ENCODE results near the gene LIN54.
"Not testable (repeated sequence)": the region's sequence is repeated elsewhere in the genome, so short reads cannot be mapped to it uniquely, and the experiment has no call there.

The LIN54 gene

GRCh38 chr4:83011689-83012199 lies 1.1 kb upstream of the LIN54 start:
- no peak for DNase-seq

GRCh38 chr4:83010111-83010521 lies 507 bp downstream of the LIN54 start:
- no peak for DNase-seq

- DNase-seq: no peak
Observed at GRCh38 chr4:83009529-83009928, 1.1 kb downstream of the LIN54 start.

GRCh38 chr4:83003044-83003791 lies 7.4 kb downstream of the LIN54 start:
- DNase-seq: not testable (repeated sequence)

- DNase-seq: no peak
Observed at GRCh38 chr4:83002329-83002728, 8.3 kb downstream of the LIN54 start.

- no peak for DNase-seq
Observed at GRCh38 chr4:82998898-82999297, 11.7 kb downstream of the LIN54 start.

GRCh38 chr4:82994834-82995233 lies 15.8 kb downstream of the LIN54 start:
- no peak for DNase-seq

GRCh38 chr4:82989575-82990429 lies 20.8 kb downstream of the LIN54 start:
- no peak for DNase-seq

GRCh38 chr4:82988323-82988832 lies 22.2 kb downstream of the LIN54 start:
- DNase-seq: no peak

- DNase-seq: not testable (repeated sequence)
Observed at GRCh38 chr4:82987519-82987918, 23.1 kb downstream of the LIN54 start.

- DNase-seq: no peak
Observed at GRCh38 chr4:82984459-82984858, 26.2 kb downstream of the LIN54 start.

GRCh38 chr4:82983444-82983843 lies 27.2 kb downstream of the LIN54 start:
- DNase-seq: no peak

GRCh38 chr4:82981138-82981537 lies 29.5 kb downstream of the LIN54 start:
- DNase-seq: no peak

GRCh38 chr4:82975792-82976191 lies 34.8 kb downstream of the LIN54 start:
- DNase-seq: no peak

GRCh38 chr4:82969414-82969813 lies 41.2 kb downstream of the LIN54 start:
- DNase-seq: no peak

- DNase-seq: no peak
Observed at GRCh38 chr4:82968972-82969371, 41.7 kb downstream of the LIN54 start.

- no peak for DNase-seq
Observed at GRCh38 chr4:82965763-82966162, 44.9 kb downstream of the LIN54 start.

- DNase-seq: no peak
Observed at GRCh38 chr4:82957045-82957444, 53.6 kb downstream of the LIN54 start.

GRCh38 chr4:82954212-82954611 lies 56.4 kb downstream of the LIN54 start:
- no peak for DNase-seq

GRCh38 chr4:82951196-82951595 lies 59.4 kb downstream of the LIN54 start:
- no peak for DNase-seq

GRCh38 chr4:82948647-82949204 lies 61.9 kb downstream of the LIN54 start:
- DNase-seq: no peak

- no peak for DNase-seq
Observed at GRCh38 chr4:82947498-82947897, 63.1 kb downstream of the LIN54 start.

GRCh38 chr4:82939414-82939813 lies 71.2 kb downstream of the LIN54 start:
- no peak for DNase-seq

All from T-helper 9 cell (primary cell).